ENCODE measurements around the gene STARD9.
"Not testable (repeated sequence)": the region's sequence is repeated elsewhere in the genome, so short reads cannot be mapped to it uniquely, and the experiment has no call there.

STARD9 gene

GRCh38 chr15:42730536-42730935 lies 155.1 kb downstream of the STARD9 start:
- DNase-seq: no peak

- DNase-seq: no peak
These were observed 156.1 kb downstream of the STARD9 start for GRCh38 chr15:42731461-42731860.

- no peak for DNase-seq
These were observed 156.9 kb downstream of the STARD9 start for GRCh38 chr15:42732095-42732827.

DNA sequence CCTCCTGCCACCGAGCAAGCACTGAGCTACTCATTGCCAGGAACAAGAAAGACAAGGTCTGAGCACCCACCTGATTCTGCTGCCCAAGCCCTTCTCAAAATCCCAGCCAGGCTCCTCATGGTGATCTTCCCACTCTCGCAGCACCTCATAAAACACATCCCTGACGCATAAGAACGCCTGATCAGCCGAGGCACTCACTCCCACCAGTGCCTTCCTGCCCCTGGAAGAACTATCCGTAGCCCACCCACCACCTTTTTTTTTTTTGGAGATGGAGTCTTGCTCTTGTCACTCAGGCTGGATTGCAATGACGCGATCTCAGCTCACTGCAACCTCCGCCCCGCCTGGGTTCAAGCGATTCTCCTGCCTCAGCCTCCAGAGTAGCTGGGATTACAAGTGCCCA lies 157.6 kb downstream of the STARD9 start:
- no peak for DNase-seq

DNA sequence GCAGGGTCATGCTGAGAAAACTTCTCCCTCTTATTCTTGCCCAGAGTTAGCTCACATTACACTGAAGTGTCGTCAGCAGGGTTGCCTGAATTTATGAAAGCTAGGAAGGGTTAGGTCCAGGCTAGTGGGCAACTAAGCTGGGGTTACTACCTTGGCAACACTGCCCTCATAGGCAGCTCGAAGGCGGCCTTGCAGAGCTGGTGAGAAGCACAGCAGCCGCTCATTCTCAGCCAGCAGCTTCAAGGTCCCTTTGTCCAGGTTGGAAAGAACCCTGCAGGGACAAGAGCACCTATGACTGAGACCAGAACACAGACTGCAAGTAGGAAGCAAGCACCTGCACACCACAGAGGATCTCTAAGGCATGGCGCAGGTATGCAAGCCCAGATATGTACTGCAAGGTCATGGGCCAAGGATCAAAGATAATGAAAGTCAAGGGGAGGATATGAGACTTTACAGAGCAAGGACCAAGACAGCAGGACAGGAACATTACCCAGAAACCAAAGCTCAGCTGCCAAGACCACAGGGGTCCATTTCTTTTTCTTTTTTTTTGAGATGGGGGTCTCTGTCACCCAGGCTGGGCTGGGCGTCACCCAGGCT lies 158.8 kb downstream of the STARD9 start:
- no peak for DNase-seq

DNA sequence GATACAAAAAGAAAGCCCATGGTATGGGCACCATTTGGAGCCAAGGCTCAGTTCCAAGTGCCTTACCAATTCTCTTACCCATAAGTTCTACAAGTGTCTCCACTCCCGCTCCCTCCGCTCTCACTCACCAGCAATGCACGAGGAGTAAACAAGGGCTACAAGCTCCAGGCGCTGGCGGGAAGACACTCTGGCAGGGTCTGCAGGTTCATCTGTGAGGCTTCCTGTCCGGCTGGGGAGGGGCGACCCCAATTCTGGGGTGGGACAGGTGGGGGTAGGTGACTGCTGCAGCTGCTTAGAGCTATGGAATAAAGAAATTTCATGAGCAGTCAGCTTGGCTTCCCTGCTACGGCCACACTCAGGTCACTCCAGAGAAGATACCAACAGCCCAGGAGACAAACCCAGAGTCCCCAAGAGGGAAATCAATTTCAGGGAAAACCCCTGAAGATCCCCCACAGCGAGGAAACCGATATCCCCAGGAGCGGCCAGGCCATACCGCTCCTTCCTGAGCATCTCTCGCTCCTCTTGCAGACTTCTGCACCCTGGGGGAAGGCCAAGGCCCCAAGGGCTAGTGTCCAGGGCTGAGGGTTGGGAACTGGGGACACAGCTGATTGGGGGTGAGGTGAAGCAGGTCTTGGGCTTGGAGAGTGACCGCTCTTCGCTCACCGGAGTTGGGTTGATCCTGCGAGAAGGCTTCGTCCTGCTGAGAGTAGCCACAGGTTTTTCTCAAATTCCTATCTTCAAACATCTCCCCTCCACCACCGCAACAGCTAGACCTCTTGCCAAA lies 160.2 kb downstream of the STARD9 start:
- DNase-seq: no peak

DNA sequence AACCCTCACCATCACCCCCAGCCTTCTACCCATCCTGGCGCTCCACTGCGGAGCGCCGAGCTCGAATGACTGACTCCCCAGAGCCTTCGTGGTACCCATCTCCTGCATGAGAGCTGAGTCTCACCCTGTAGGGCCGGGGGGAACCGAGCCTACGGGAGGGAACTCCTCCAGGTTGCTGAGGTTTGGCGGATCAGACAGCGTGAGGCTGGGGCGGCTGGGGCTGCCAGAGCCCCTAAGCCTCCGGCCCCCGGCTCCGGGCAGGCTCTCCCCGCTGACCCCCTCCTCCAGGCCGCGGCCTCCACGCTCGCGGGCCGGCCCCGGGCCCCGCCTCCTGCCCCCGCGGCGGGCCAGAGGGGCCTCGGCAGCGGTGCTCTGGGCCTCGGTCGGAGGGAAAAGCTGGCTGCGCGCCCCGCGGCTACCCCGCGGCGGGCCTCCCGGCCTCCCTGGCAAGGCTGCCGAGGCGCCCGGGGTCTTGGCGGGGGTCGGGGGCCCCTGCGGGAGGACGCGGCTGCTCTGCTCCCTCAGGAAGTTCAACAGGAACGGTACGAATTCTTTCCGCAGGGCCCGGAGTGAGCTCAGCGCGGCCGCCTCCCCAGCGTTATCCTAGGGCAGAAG lies 160.9 kb downstream of the STARD9 start:
- DNase-seq: no peak

DNA sequence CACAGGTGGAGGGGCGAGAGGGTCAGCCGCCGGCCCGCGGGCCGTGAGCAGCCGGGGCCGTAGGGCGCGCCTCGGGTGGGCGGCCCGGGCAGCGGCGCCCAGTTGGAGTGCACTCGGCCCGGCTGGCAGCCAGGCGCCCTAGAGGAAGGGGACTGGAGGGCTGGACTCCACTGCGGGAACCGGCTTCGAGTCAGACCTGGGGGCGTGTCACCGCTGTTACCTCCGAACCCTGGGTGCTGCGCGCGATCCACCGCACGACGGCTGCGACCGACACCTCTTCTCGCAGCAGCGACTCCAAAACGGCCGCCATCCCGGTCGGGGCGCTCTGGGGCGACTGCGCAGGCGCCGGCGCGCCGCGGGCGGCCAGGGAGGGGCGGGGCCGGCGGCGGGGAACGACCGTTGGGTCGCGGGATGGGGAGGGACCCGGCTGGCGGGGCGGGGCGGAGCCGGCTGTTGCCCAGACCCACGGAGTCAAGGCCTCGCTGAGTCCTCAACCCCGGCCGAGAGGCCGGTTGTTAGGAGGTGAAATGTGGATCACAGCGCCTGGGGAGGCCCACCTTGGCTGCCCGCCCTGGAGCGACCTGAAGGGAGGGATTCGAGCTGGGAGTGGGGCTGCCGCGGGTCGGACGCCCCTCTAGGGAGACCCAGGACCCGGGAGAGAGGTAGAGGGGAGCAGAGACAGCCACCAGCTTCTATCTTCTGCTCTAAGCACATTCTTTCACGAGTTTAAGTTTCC lies 161.6 kb downstream of the STARD9 start, which contains the start of gene CDAN1:
TSS of gene CDAN1 (minus strand) at position 336 of the 736 bp plus-strand sequence. CDS start at position 310, 26 bp downstream.
- DNase-seq: peak; percentile 86

DNA sequence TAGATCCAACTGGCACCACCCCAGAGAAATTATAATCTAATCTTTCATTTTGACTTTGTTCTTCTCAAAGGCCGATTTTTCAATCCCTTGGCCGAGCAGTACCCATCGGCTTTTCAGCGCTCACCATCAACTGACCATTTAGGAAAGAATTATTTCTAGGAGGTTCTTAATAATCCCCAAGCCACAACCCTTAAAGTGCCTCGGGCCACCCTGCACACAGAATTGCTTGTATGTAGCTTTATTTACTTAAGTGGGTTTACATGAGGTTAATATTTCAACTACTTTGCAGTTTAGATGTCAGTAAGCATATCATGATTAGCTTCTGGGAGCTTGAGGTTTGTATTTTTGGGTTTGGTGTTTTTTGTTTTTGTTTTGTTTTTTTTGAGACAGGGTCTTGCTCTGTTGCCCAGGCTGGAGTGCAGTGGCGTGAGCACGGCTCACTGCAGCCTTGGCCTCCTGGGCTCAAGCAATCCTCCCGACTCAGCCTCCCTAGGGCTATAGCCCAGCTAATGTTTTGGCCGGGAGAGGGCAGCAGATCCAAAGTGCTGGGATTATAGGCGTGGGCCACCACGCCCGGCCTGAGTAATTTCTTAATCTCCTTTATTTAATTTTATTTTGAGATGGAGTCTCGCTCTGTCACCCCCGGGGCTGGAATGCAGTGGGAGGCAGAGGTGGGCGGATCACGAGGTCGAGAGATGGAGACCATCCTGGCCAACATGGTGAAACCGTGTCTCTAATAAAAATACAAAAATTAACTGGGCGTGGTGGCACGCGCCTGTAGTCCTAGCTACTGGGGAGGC lies 162.3 kb downstream of the STARD9 start:
- no peak for DNase-seq

DNA sequence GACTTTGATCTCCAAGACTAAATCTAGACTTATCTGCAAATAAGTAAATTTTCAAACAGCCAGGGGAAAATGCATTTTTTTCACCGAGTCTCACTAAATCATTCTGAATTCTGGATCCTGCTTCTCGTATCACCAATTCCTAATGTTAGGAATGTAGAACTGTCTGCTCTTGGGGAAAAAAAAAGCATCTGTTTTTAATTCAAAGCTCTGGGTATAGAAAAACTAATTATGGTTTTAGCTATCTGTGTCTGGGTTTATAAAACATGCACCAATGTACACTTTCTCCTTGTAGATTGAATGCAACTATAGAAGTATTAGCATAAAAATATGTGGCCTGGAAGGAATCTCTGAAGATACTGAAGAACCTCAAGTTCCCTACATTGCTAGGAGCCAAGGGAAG lies 166.3 kb downstream of the STARD9 start:
- DNase-seq: peak; percentile 69

- DNase-seq: no peak
These were observed 166.7 kb downstream of the STARD9 start for GRCh38 chr15:42742149-42742548.

- DNase-seq: no peak
These were observed 168.8 kb downstream of the STARD9 start for GRCh38 chr15:42744195-42744594.

GRCh38 chr15:42749266-42749665 lies 173.9 kb downstream of the STARD9 start:
- no peak for DNase-seq

- no peak for DNase-seq
These were observed 174.9 kb downstream of the STARD9 start for GRCh38 chr15:42750306-42750705.

DNA sequence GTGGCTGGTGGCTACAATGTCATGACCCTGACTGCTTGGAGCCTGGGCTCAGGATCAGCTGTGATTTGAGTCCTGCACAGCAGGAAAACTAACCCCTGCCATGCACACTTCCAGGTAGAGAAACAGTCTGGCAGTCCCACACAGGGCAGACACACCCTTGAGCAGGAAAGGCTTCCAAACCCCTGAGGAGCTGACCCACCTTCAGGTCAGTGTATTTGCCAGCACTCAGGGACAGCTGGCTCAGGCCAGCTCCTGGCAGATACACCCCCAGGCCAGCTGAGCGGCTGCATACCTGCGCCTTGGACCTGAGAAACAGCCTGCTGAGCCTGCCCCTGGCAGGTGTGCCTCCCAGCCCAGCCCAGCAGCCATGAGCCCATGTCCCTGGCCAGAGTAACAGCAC lies 183.7 kb downstream of the STARD9 start:
- DNase-seq: no peak

GRCh38 chr15:42760759-42761158 lies 185.4 kb downstream of the STARD9 start:
- DNase-seq: no peak

DNA sequence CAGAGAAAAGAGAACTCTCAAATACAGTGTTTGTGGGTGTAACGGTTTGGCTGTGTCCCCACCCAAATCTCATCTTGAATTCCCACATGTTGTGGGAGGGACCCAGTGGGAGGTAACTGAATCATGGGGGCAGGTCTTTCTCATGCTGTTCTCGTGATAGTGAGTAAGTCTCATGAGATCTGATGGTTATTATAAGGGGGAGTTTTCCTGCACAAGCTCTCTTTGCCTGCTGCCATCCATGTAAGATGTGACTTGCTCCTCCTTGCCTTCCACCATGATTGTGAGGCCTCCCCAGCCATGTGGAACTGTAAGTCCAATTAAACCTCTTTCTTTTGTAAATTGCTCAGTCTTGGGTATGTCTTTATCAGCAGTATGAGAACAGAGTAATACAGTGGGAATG lies 186.4 kb downstream of the STARD9 start:
- not testable (repeated sequence) for DNase-seq

DNA sequence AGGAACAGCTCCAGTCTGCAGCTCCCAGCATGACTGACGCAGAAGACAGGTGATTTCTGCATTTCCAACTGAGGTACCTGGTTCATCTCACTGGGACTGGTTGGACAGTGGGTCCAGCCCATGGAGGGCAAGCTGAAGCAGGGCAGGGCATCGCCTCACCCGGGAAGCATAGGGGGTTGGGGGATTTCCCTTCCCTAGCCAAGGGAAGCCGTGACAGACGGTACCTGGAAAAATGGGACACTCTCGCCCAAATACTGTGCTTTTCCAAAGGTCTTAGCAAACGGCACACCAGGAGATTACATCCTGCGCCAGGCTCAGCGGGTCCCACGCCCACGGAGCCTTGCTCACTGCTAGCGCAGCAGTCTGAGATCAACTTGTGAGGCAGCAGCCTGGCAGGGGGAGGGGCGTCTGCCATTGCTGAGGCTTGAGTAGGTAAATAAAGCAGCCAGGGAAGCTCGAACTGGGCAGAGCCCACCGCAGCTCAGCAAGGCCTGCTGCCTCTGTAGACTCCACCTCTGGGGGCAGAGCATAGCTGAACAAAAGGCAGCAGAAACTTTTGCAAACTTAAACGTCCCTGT lies 188.8 kb downstream of the STARD9 start:
- not testable (repeated sequence) for DNase-seq

DNA sequence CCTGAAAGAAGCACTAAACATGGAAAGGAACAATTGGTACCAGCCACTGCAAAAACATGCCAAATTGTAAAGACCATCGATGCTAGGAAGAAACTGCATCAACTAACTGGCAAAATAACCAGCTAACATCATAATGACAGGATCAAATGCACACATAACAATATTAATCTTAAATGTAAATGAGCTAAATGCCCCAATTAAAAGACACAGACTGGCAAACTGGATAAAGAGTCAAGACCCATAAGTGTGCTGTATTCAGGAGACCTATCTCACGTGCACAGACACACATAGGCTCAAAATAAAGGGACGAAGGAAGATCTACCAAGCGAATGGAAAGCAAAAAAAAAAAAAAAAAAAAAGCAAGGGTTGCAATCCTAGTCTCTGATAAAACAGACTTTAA lies 190.7 kb downstream of the STARD9 start:
- not testable (repeated sequence) for DNase-seq

Measured in fibroblast of skin of abdomen (primary cell).